Sigmoid colon (tissue), 7 donors: ENCODE data around the gene HSD17B12. TPM values are rescaled to one million over a fixed set of nuclear protein-coding genes. Genes with fewer than 3 reads are reported as not detected.

Experiments used
- DNase-seq: peaks from one replicate; pipeline ENCODE4 v3.0.0-alpha.2; 2019
- H3K27ac ChIP-seq, 4 donors: fragments of 200-600 bp; sonication (generic); one replicate each; pipeline ENCODE4 v1.5.1; 2016 to 2019; ENCODE audit warnings: mild to moderate bottlenecking in 1 of 4
- H3K27me3 ChIP-seq, 3 donors: fragments of 200-600 bp; sonication (generic); one replicate each; pipeline ENCODE4 v1.5.1; 2019; ENCODE audit warnings: mild to moderate bottlenecking in 1 of 3
- H3K36me3 ChIP-seq, 4 donors: fragments of 200-600 bp; sonication (generic); one replicate each; pipeline ENCODE4 v1.5.1; 2016 to 2019
- H3K4me1 ChIP-seq, 4 donors: fragments of 200-600 bp; sonication (generic); one replicate each; pipeline ENCODE4 v1.5.1; 2017 to 2019
- H3K4me3 ChIP-seq, 4 donors: fragments of 200-600 bp; sonication (generic); one replicate each; pipeline ENCODE4 v1.5.1; 2017 to 2019; ENCODE audit warnings: mild to moderate bottlenecking in 2 of 4, moderate library complexity in 1 of 4
- H3K9me3 ChIP-seq, 4 donors: fragments of 200-600 bp in 3 of 4; sonication (generic) in 3 of 4; one replicate each; pipeline versions ENCODE4 v1.5.1 to v1.6.1; 2013 to 2019
- CTCF ChIP-seq, 4 experiments: fragments of 450-650 bp in 3 of 4; fragments of 200-600 bp in 1 of 4; IDR thresholded peaks; one replicate each; pipeline ENCODE4 v1.5.1; 2016 to 2019; ENCODE audit warnings: antibody characterized with exemption in 4 of 4, mild to moderate bottlenecking in 3 of 4, moderate library complexity in 2 of 4
- EP300 ChIP-seq, 4 donors: sonication (generic); formaldehyde crosslinking; IDR thresholded peaks; one replicate each; pipeline ENCODE4 v1.6.1; 2017; ENCODE audit warnings: antibody characterized with exemption in 4 of 4
- POLR2A ChIP-seq, 2 donors: fragments of 450-650 bp; IDR thresholded peaks; one replicate each; pipeline ENCODE4 v1.6.1; 2016; ENCODE audit warnings: antibody characterized with exemption in 2 of 2, mild to moderate bottlenecking in 2 of 2, moderate library complexity in 2 of 2
- POLR2AphosphoS5 ChIP-seq, 4 donors: sonication (generic); formaldehyde crosslinking; IDR thresholded peaks; one replicate each; pipeline ENCODE4 v1.6.1; 2017; ENCODE audit warnings: antibody characterized with exemption in 4 of 4
- WGBS, 2 donors: extraction: QIAGEN DNeasy Blood & Tissue Kit; methylation state at CpG; one replicate each; pipeline ENCODE4 v1.1.7; 2013; 5-methylcytosine and 5-hydroxymethylcytosine counted together
- intact Hi-C: fragments of 100-400 bp; cut with DNase I; formaldehyde crosslinking; loops from one replicate; pipeline ENCODE4 v1.15.1; 2023
- polyA plus RNA-seq, 3 donors: library from polyadenylated mRNA; stranded (reverse); fragments of 200-250 nt; gene quantifications; one replicate each; pipeline ENCODE4 v1.2.3, GENCODE V29; 2013
- total RNA-seq, 4 donors: library from RNA; depleted of rRNA; stranded (reverse); fragments of >200 nt; gene quantifications; one replicate each; pipeline ENCODE4 v1.1.0, GENCODE V29; 2016
- donor health status: healthy with polysubstance abuse.
- donor health status: Bipolar disorder and iron deficiency.
- donor health status: healthy.

Gene HSD17B12
- total and polyA plus RNA-seq, 7 donors = 21.6 to 53.4 (median 34.9) TPM

- peak; percentile 96 for DNase-seq
- TF ChIP-seq POLR2A (IDR thresholded peaks at IDR 0.05) (no peak), CTCF (IDR thresholded peaks at IDR 0.05) (no peak), EP300 (IDR thresholded peaks at IDR 0.05) (peak in 1 of 4 donors; percentile 3), POLR2AphosphoS5 (IDR thresholded peaks at IDR 0.05) (peak; percentile 35 to 64 (median 52))
- Histone ChIP-seq H3K4me3 (peak within 1 kb of the TSS; percentile 65 to 89 (median 80)), H3K27ac (peak within 1 kb of the TSS; percentile 64 to 80 (median 73)), H3K4me1 (peaks cover 0 to 21% (median 17%) of the 10 kb centered on the region in 4 donors), H3K9me3 (no peaks in the 10 kb centered on the region), H3K36me3 (peaks cover 0 to 33% (median 16%) of the 10 kb centered on the region in 4 donors), H3K27me3 (peaks cover 0 to 9% (median under 1%) of the 10 kb centered on the region in 3 donors)
- intact Hi-C loops = loop anchor here (5.0 kb wide), 1 partner anchor 238 kb away; no protein-coding TSS in a partner anchor
- WGBS, 2 donors = 0 to 1% methylated on average over 36 of the region's 36 CpGs
These were observed 200.2 kb downstream of the HSD17B12 start, which contains the start of gene ALKBH3 for GRCh38 chr11:43880640-43881159. Gene ALKBH3 (plus strand): TSS chr11:43880831. CDS start chr11:43882653, 1,822 bp downstream.

GRCh38 chr11:43892851-43893250 lies 212.3 kb downstream of the HSD17B12 start:
- H3K36me3 ChIP-seq = peaks cover 9 to 96% (median 32%) of the 10 kb centered on the region in 4 donors
- intact Hi-C loops = no loop called here
- 48 to 58% methylated on average over 3 of the region's 3 CpGs for WGBS, 2 donors
- DNase-seq = no peak
- no peak for TF ChIP-seq CTCF (IDR thresholded peaks at IDR 0.05)
- no peak for TF ChIP-seq POLR2AphosphoS5 (IDR thresholded peaks at IDR 0.05)
- TF ChIP-seq POLR2A (IDR thresholded peaks at IDR 0.05) = no peak
- TF ChIP-seq EP300 (IDR thresholded peaks at IDR 0.05) = no peak
- H3K4me3 ChIP-seq = no peak overlapping the region
- no peak overlapping the region for H3K27ac ChIP-seq
- no peaks in the 10 kb centered on the region for H3K9me3 ChIP-seq
- no peaks in the 10 kb centered on the region for H3K27me3 ChIP-seq
- H3K4me1 ChIP-seq = no peaks in the 10 kb centered on the region

DNA sequence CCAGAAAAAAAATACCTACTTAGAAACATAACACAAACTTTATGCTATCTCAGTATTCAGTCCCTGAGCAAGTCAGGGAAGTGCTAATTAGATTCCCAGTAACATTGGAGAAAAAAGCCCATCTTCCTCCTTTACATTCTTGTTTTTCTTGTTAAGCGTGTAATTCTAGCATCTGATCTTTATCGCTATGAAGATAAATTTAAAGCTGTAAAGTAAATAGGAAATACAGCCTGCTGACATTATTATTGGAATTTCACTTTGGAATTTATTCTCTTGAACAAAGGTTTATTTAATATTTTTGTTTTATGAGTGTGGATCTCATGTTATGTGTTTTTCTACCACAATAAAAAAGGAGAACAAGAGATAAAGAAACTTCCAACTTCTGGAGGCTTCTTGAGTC lies 214.0 kb downstream of the HSD17B12 start:
- no peaks in the 10 kb centered on the region for H3K9me3 ChIP-seq
- TF ChIP-seq POLR2A (IDR thresholded peaks at IDR 0.05) (no peak), CTCF (IDR thresholded peaks at IDR 0.05) (no peak), EP300 (IDR thresholded peaks at IDR 0.05) (no peak), POLR2AphosphoS5 (IDR thresholded peaks at IDR 0.05) (no peak)
- H3K27me3 ChIP-seq = no peaks in the 10 kb centered on the region
- intact Hi-C loops = no loop called here
- no peaks in the 10 kb centered on the region for H3K4me1 ChIP-seq
- peaks cover 9 to 99% (median 44%) of the 10 kb centered on the region in 4 donors for H3K36me3 ChIP-seq
- no peak overlapping the region for H3K4me3 ChIP-seq
- H3K27ac ChIP-seq = no peak overlapping the region
- 33 to 80% methylated on average over 2 of the region's 2 CpGs for WGBS, 2 donors
- DNase-seq = no peak

- Histone ChIP-seq H3K36me3 (peaks cover 9 to 96% (median 37%) of the 10 kb centered on the region in 4 donors), H3K4me1 (no peaks in the 10 kb centered on the region), H3K27ac (no peak overlapping the region), H3K4me3 (no peak overlapping the region), H3K9me3 (no peaks in the 10 kb centered on the region), H3K27me3 (no peaks in the 10 kb centered on the region)
- TF ChIP-seq POLR2A (IDR thresholded peaks at IDR 0.05) = no peak
- TF ChIP-seq CTCF (IDR thresholded peaks at IDR 0.05) = no peak
- no peak for TF ChIP-seq EP300 (IDR thresholded peaks at IDR 0.05)
- no peak for TF ChIP-seq POLR2AphosphoS5 (IDR thresholded peaks at IDR 0.05)
- intact Hi-C loops = no loop called here
- WGBS, 2 donors = 93 to 97% methylated on average over 2 of the region's 2 CpGs
- DNase-seq = no peak
These were observed 215.1 kb downstream of the HSD17B12 start for GRCh38 chr11:43895601-43896000.
